Globus pallidus (tissue), 1 donor: Measurements from ENCODE around the gene PRELID3B.
"Not testable (repeated sequence)": the region's sequence is repeated elsewhere in the genome, so short reads cannot be mapped to it uniquely, and the experiment has no call there.

ENCODE experiments used
- DNase-seq: peaks from one replicate; pipeline ENCODE4 v3.0.0-alpha.2; 2015; ENCODE audit warnings: low spot score

Gene PRELID3B

DNA sequence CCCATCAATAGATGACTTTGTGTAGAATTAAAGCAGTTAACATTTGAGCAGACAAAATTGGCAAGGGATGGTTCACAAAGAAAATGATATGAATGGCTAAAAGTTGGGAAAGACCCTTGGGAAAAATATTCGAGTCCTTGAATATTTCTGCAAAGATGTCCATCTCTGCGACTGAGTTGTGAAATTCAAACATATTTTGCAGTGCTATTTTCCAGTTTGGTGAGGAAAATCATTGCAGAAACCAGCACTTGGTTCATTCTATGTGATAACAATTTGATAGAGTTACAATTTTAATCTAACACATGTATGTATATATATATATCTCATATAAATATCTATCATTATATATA is 6.1 kb upstream of the PRELID3B start:
- DNase-seq: no peak

DNA sequence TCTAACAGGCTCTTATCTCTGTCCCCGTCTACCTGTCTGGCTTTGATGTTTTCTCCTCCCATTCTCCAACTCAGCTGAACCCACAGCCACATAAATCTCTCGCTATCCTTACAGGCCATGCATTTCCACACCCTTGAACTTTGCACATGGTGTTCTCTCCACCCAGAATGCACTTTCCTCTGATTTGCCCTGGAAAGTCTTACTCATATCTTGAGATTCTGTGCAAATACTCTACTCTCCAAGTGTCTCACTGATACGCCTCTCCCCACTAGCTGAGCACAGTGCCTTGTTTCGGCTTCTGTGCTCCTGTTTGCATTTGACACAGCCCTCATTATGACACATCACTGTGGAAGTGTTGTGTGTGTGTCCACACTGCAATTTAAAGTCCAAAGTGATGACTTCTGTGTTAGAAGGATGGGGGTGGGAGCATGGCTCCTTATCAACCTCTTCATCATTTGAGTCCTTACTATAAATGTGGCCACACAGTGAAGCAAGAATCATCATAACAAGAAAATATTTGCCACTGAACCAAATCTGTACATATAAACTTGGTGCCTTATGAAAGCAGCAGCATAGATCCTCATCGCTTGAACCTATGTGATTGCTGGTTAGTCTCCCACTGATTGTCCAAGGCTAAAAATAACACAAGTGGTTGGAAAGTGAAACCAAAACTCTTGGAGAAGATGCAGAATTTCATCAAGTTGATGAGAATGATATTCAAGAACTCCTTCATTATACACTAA is 5.5 kb upstream of the PRELID3B start:
- DNase-seq: no peak

DNA sequence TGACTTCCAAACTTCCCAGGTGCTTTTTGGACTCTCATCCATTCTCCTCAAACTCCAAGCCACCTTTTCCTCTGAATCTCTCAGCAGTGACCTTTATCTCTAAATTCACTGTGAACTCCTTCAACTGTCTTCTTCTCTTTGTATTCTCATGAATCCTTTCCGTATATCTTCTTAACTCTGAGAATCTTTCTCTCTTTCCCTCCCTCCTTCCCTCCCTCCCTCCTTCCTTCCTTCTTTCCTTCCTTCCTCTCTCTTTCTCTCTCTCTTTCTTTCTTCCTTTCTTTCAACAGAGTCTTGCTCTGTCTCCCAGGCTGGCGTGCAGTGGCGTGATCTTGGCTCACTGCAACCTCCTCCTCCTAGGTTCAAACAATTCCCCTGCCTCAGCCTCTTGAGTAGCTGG is 4.3 kb upstream of the PRELID3B start:
- no peak for DNase-seq

- DNase-seq: no peak
These were observed 2.2 kb upstream of the PRELID3B start for GRCh38 chr20:59044796-59045195.

- DNase-seq: no peak
These were observed 1.7 kb upstream of the PRELID3B start for GRCh38 chr20:59044295-59044694.

DNA sequence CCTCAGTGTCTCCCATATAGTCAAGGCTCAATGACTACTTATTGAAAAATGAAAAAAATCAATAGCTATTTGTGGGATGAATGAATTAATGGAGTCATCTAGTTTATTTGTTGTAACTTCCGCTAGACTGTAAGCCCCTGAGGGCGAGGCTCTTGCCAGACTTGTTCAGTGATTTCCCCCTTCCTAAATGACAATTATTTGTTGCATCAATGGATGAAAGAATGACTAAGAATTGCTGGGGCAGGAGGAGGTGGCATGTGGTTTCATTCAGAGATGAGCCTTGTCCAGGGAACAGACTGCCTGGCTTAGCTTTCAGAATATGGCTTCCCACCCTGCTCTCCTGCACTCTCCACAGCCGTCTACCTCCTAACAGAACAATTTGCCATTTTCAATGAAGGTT is 1.1 kb upstream of the PRELID3B start:
- DNase-seq: no peak

- peak; percentile 93 for DNase-seq
These were observed 428 bp upstream of the PRELID3B start for GRCh38 chr20:59042796-59043631.

DNA sequence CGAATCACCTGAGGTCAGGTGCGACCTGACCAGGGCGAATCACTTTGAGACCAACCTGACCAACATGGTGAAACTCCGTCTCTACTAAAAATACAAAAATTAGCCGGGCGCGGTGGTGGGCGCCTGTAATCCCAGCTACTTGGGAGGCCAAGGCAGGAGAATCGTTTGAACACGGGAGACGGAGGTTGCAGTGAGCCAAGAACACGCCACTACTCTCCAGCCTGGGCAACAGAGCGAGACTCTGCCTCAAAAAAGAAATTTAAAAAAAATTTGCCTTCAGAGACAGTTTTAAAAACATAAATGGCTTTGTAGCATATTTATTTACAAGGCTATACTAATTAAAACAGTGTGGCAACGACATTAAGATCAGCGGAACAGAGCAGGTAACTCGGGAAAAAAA is 1.1 kb downstream of the PRELID3B start:
- not testable (repeated sequence) for DNase-seq

DNA sequence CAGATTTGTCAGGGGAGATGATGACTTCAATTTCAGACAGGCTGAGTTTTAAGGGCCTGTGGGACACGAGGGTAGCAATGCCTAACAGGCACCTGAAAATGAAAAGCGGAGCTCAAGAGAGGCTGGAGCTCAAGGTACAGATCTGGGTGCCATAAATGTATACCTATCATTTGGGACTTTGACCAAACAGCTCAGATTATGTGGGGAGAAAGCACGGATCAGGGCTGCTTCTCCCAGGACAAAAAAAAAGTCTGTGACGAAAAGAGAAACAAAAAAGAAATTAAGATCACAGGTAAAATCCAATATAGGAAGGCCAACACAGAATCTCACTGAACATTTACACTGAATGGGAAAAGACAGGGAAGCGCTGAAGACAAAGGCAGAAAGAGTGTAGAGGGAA is 1.9 kb downstream of the PRELID3B start:
- no peak for DNase-seq

DNA sequence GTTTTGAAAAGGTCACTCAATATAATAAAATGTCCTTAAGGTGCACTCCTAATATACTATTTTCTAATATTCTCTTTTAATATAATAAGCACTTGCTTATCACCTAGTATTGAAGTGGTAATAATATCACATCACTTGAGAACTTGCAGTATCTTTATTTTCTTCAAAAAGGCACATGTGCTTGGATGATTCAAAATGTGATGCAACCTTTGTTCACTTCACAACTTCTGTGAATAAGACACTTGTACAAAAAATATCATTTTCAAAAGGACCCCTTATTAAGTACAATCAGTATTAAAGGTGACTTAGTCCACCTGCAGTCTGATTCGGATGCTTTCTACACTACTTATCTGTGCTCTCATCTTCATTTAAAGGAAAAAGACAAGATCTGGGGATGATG is 3.4 kb downstream of the PRELID3B start:
- DNase-seq: no peak

DNA sequence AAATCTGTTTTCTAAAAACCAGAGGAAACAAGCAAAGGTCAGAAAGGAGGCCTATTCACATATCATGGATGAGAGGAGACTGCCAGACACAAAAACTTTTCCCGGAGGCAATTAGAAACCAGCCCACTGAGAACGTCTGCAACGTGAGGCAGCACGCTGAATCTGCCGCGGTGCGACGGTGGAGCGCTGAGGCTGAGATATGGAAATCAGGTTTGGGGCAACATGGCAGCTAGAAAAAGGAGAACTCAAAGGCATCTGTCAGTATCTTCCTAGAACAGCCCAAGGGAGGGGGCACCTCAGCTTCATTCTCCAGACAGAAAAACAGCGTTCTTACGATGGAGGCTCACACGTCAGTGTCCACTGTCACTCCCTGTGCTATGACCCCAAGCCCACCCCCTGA is 5.2 kb downstream of the PRELID3B start:
- no peak for DNase-seq

DNA sequence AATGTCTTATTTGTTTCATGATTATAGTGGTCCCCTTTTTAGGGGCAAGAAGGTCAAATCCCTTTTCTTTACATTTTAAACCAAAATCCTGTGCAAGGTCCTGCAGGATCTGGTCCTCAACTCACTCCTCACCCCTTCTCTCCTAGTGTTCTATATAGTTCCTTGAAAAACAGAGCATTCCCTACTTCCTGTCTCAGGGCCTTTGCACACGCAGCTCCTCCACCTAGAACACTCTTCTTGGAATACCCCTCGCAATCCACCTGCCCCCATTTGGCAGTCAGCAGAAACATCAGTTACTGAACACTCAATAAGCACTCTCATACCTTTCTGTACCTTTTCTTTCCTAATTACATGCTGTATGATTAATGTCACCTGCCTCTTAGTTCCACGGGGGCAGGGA is 7.2 kb downstream of the PRELID3B start:
- DNase-seq: no peak

GRCh38 chr20:59033616-59034165 is 8.9 kb downstream of the PRELID3B start:
- no peak for DNase-seq

DNA sequence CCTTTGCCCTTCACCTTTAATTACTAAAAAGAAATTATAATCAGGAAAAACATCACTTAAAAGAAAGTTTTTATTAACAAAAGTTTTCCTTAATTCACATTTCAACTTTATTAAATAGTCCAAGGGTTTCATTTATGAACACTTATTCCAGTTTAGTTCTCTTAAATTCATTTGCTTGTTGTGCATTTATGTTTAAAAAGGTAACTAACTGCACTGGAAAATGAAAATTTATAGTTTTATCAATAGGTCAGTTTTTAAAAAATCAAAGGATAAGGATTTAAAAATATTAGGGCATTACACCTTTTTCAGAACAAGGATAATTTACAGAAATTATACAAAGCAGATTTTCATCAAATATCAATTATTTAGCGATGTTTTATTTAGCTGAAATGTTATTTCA is 9.5 kb downstream of the PRELID3B start:
- no peak for DNase-seq

GRCh38 chr20:59032713-59033059 is 9.9 kb downstream of the PRELID3B start:
- no peak for DNase-seq

DNA sequence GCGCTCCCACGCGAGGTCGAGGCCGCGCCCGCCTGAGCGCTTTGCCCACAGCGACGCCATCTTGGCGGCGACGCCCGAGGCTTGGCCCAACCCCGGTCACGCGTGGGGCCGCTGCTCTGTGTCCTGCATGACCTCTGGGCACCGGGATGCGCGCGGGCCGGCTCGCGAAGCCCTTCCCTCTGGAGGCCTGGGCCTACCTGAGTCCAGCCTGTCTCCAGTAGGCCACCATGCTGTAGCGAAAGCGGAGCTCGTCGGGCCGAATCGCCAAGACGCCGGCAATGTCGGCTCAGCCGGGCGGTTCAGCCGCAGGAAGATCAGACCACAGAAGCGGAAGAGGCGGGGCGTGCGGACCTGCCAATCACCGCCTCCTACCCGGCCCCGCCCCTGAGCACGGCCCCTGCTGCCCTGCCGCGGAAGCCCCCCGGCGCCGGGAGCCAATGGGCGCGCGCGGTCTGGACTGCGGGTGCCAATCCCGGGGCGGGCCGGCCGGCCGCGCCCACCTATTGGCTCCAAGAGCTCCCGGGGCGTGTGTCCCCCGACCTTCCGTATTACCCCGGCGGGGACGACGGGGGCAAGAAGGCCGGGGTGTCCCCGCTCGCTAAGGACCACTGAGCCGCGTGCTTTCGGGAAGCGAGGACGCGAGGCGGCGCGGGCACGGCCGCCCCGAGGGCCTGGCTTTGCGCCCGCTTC is 10.4 kb downstream of the PRELID3B start, which contains the start of gene ATP5F1E:
Gene ATP5F1E (minus strand): TSS at position 313 of the 690 bp plus-strand sequence. CDS start 84 bp downstream, at position 229.
- DNase-seq: peak; percentile 96

DNA sequence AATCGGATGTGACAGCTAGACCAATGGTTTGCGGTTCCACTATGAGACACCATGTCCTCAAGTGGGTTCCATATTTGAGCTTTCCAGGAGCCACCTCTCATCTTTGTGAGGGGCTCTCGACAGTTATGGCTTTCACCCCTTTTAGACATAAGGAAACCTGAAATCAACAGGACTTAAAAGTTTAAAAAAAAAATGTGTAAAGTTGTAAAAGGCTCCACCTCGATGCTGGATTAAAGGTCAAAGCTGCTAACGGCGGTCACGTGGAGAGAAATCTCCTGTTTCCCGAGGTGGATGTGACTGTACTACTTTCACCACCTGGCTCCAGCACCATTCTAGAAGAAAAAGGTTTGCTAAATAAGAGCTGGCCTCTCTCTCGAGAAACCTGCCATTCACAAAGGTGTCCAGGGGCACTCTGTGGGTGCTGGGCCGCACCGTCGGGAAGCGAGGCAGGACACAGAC is 11.0 kb downstream of the PRELID3B start:
- DNase-seq: no peak

DNA sequence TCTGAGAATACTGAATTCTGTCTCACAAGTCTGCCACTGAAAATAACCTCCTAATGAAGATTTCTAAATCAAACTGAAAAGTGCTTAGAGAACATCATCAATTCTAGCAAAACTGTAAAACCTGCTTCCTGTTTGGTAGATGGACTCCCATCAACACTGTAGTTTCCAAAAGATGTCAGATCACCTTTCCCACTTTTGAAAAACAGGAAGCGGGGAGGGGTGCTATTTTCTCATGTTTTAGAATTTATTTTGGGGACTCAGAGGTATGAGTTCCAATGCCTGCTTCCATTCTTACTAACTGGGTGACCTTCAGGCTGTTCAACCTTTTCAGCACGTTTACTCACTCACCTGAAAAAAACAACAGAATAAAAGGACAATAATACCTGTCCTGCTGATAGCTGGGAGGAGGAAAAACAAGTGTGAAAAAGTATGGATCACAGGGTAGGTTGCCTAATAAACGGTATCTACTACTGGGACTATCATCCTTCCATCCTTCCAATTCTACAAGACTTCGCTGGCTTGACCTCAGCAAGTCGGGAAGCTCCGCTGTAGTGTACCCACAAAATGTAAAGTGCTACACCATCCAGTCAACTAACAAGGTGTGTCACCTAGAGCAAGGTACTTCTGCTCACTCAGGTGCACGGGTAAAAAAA is 11.5 kb downstream of the PRELID3B start:
- DNase-seq: no peak

DNA sequence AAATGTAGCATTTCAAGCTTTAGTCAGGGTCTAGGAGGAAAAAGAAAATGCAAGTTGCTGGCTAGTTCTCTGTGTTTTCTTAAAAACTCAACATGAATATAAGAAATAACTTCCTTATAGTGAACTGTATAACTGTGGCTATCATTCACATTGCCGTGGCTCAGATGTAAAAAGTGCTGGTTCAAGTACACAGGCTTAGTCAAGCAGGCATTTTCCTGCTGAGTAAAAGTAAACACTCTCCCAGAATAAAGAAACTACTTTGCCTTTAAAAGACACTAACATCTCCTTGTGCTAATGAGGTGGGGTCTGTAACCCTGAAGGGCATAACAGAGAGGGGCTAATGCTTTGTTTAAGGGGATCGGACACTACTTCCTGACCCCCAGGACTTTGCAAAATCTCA is 13.8 kb downstream of the PRELID3B start:
- DNase-seq: no peak

DNA sequence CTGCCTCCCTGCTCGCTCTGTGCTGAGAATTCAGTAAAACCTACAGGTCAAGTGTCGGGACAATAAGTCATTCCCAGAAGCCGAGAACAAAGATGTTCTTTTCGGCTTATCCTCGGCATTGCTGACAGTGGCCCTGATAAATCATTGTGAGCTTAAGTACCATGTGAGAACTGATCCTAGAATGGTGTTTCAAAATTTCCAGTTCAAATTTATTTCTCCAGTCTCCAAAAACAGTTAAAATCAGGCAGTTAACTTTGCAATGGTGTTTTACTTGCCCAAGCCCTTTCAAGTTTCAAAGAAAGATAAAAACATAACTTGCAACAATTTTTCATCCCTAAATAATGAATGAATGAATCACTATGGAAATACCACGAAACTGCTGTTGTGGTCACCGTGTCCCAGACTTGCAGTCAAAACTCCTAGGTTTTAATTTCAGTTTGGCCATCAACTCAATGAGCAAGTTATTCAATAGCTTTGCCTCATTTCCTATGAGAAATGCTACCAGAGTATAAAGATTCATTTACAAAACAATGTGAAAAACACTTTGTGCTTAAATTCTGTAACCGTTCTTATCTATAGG is 14.8 kb downstream of the PRELID3B start:
- no peak for DNase-seq

GRCh38 chr20:59026904-59027740 is 15.5 kb downstream of the PRELID3B start:
- DNase-seq: no peak
